GM19240 (cell line): ENCODE results near the gene NR5A1.

Source experiments
- DNase-seq: peaks from one replicate; pipeline ENCODE4 v3.0.0; 2011; ENCODE audit warnings: low spot score; ENCODE audit not compliant: insufficient read length

Gene NR5A1

DNA sequence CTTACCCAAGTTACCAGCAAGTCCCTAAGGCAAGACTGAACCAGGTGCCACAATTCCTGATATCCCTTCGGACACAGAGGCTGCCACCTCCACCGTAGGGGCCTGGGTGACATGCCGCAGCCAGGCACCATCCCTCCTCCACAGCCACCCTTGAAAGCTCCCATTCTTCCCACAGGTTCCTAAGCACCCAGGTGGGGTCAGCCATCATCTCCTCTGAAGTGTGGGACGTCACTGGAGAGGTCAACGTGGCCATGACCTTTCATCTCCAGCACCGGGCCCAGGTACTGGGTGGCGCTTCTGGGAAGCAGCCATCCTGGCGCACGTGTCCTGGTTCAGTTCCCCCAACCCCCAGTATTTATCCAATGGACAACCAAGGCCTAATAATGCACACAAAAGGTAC lies 48.8 kb downstream of the NR5A1 start:
- no peak for DNase-seq

DNA sequence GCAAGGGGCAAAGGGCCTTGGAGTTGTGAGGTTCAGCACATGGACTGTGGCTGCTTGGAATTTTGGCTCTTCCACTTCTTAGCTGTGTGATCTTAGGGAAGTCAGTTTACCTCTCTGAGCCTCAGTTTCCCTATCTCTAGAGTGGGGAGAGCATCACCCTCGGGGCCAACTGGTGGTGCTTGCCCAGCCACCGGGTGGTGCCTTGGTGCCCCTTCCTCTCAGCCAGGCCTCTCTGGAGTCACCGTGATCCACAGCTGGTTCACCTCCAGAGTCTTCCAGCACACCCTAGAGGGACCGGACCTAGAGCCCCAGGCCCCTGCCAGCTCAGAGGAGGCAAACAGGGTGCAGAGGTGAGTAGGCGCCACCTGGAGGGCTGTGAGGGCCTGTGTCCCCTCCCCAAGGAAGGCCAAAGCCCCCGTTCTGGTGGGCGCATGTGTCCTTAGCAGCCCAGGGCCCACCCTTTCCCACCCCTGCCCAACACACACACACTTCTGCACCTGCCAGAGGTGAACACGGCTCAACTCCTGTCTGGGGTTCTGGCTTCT lies 49.2 kb downstream of the NR5A1 start:
- DNase-seq = no peak

DNA sequence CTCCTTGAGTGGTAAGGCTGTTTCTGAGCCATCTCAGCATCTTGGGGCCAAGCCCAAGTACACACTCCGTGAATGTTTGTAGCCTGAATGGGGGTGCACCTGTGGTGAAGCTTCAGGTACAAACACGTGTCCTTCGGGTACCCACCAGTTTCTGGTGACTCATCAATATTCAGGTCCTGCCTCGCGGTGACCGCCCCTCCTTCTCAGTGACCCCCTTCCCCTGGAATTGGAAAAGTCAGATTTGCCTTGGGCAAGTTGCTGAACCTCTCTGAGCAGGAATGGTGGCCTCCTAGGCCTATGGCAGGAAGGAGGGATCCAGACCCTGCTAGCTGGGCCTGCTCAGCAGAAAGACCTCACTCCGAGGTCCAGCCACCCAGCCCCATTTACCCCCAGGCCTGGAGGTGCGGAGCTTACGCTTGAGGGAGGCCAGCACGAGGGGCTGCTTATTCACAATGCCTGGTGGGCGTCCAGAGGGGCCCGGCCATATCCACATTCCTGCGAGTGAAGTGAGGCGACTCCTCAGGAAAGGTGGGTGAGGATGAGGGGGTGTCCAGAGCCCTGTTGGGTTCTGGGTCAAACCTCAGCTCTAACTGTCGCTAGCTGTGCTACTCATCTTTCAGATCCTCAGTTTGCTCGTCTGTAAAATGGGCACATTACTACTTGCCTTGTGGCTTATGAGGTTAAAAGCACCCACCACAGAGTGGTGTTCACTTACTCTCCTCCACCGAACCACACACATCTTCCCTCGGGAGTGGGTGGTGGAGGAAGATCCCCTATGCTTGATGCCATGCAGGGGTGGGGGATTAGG lies 49.9 kb downstream of the NR5A1 start:
- DNase-seq = no peak

DNA sequence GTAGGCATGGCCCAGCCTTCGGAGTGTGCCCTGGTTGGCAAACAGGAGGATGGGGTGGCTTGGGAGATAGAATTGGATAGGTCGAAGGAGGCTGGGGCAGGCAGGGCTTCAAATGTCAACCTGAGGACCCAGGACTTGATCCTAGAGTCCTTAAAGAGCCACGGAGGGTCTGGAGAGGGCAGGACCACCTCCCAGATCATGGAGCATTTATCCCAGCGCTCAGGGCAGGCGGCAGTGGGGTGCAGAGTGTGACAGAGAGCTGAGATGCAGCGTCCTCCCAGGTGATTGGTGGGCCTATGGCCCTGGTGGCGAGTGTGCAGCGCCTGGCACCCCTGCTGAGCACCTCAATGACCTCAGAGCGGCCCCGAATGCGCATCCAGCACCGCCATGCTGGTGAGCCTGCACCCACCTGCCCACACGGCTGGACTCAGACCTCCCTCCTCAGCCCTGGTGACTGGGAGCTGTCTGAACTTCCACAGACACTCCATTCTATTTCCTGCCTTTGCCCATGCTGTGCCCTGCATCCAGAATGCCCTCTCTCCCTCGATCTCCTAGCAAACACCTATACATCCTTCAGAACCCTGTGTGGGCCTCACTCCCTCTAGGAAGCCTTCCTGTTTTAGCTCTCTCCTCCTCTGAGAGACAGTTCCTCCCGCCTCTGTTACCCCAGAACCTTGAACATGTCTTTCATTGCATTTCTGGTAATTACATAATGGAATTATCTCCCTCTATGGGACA lies 50.7 kb downstream of the NR5A1 start:
- no peak for DNase-seq

DNA sequence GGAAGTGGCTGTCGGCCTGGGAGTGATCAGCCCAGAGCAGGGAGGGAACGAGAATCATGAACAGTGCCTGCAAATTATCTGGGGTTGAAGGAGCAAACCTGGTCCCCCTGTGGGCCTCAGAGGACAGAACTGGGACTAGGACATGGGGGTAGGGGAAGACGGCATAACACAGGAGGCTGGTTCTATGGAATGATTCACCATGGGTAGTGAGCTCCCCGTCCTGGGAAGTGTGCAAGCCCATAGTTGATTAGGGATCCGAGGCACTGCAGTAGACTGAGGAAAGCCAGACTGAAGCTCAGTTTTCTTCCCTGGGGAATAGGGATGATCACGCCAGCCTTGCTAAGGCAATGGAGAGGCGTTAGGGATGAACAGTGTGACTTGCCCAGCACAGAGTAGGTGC lies 51.4 kb downstream of the NR5A1 start:
- DNase-seq = no peak

DNA sequence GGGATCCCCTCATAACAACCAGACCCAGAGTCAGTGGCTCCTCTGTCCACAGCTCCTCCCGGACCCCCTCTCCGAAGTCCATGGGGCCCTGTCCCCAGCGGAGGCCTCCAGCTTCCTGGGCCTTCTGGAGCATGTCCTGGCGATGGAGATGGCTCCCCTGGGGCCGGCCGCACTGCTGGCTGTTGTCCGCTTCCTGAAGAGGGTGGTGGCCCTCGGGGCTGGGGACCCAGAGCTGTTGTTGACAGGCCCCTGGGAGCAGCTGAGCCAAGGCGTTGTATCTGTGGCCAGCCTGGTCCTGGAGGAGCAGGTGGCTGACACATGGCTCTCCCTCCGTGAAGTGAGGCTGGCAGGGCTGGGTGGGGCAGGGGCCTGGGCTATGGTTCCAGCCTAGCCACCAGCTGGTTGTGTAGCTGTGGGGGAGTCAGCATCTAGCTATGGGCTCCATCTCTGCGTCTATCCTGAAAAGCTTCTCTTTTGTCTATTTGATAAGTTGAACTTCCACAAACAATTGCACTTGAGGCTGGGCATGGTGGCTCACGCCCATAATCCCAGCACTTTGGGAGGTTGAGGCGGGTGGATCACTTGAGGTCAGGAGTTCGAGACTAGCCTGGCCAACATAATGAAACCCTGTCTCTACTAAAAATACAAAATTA lies 52.3 kb downstream of the NR5A1 start:
- no peak for DNase-seq

DNA sequence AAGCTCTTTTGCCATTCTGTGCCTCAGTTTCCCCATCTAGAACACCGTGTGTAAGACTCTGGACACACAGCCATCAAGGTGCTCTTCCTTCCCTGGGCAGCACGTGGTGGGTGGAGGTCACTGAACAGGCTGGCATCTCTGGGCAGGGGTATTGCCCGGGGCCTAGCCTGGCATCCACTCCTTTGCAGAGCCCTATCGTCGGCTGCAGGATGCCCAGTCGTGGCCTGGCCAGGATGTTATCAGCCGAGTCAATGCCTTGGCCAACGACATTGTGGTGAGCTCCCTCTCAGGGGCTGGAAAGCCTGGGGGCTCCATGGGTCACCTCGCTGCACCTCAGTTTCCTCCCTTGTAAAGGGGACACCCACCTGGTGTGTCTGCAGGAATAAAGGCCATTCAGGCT lies 52.9 kb downstream of the NR5A1 start:
- no peak for DNase-seq

DNA sequence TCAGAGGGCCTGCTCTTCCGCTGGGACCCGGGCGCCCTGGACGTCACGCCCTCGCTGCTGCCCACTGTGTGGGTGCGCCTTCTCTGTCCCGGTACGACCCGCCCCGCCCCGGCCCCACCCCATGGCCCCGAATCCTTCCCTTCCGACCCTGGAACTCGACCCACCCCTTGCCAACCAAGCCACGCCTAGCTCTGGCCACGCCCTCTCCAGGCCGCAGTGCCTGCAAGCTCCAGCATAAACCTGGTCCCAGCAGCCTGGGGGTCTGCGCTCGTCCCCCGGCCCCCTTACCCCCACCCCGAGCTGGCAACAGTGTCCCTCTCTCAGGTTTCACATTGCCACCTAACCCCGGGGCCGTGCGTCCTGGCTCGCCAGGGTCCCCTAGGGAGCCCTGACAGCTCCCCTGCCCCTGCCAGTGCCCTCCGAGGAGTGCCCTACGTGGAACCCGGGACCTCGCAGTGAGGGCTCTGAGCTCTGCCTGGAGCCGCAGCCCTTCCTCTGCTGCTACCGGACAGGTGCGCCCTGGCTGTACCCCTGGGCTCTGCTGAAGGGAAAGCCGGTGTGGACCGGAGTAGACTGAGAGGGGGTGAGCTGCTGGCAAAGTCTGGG lies 53.5 kb downstream of the NR5A1 start:
- DNase-seq = no peak

DNA sequence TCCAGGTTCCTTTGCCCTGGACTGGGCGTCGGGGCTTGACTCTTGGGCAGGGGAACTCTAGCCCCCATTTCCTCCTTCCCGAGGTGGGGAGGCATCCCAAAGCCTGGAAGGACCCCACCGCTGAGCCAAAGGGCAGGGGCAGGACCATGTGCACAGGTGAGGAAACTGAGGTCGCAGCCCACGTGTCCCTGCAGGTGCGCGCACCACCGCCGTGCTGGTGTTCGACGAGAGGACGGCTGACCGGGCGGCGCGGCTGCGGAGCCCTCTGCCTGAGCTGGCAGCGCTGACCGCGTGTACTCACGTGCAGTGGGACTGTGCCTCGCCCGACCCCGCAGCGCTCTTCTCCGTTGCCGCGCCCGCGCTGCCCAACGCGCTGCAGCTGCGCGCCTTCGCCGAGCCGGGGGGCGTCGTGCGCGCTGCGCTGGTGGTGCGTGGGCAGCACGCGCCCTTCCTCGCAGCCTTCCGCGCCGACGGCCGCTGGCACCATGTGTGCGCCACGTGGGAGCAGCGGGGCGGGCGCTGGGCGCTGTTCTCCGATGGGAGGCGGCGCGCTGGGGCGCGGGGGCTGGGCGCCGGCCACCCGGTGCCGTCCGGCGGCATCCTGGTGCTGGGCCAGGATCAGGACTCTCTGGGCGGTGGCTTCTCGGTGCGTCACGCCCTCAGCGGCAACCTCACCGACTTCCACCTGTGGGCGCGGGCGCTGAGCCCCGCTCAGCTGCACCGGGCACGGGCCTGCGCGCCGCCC lies 54.2 kb downstream of the NR5A1 start:
- DNase-seq = no peak

DNA sequence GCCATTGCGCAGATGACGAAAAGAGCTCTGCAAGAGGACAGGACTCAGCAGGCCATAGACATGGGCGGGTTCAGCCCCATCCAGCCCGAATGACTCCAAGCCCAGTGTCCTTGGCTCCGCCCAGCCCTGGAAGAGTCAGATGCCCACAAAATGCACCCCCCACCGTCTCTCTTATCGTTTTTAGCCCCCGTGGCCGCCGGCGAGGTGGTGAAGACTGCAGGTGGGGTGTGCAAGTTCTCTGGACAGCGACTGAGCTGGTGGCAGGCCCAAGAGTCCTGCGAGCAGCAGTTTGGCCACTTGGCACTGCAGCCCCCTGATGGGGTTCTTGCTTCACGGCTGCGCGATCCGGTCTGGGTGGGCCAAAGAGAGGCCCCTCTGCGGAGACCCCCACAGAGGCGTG lies 54.9 kb downstream of the NR5A1 start:
- DNase-seq = no peak

DNA sequence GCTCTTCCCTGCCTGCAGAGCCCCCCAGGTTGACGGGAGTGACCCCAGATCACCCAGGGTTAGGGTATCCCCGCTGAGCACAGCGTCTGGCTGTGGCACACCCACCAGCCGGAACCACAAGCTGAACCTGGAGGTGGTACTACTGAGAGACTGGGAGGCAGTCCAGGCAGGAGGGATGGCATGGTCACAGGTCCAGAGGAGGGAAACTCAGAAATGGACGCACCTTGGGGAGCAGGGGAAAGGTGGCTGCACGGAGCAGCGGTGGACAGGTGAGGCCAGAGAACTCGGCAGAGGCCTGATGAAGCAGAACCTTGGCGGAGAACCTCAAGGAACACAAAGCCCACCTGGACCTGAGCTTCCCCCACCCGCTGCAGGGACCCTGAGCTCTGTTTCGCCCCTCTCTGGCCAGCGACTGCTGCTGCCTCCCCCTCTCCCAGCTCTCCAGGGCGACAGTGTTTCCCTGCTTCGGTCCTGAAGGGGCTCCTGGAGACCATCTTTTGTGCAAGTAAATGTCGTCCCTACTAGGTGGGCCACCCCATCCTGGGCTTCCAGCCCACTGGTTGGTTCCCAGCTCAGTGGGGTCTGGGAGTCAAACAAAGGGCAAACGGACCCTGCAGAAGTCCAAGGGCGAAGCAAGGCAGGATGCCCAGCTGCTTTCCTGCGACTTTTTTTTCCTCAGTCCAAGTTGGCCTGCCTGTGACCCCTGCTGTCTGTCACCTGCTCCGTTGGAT lies 56.1 kb downstream of the NR5A1 start:
- no peak for DNase-seq

DNA sequence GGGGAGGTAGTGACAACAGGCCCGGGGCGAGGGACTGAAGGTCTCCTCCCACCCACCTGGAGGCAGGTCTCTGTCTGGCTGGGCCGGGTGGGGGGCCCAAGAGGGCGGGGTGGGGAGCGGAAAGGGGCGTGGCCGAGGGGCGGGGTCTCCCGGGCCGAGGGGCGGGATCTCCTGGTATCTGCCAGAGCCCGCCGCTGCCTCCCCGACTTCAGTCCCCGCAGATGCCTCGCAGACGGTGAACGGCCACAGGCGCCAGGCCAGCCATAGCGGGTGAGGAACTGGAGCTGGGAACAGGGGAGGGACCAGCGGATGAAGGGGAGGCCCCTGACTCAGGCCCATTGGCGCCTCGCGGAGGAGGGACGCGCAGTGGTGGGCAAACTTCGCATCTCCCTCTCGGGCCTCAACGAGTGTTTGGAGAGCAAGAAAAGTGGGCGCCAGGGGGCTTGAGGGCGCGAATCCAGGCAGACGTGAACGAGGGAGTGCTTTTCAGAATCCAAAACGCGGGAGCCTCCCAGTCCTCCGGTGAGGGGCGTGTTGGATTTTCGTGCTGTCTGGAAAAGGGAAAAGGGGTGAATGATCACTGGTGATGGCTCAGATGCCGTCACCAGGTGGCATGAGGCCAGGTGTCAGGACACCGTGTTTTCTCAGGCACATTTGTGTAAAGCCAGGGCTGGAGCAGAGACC lies 56.8 kb downstream of the NR5A1 start, which contains the start of gene ADGRD2:
Gene ADGRD2 (plus strand): TSS at position 211 of the 684 bp plus-strand sequence. CDS start 1,216 bp downstream, outside the sequence.
- DNase-seq = no peak

DNA sequence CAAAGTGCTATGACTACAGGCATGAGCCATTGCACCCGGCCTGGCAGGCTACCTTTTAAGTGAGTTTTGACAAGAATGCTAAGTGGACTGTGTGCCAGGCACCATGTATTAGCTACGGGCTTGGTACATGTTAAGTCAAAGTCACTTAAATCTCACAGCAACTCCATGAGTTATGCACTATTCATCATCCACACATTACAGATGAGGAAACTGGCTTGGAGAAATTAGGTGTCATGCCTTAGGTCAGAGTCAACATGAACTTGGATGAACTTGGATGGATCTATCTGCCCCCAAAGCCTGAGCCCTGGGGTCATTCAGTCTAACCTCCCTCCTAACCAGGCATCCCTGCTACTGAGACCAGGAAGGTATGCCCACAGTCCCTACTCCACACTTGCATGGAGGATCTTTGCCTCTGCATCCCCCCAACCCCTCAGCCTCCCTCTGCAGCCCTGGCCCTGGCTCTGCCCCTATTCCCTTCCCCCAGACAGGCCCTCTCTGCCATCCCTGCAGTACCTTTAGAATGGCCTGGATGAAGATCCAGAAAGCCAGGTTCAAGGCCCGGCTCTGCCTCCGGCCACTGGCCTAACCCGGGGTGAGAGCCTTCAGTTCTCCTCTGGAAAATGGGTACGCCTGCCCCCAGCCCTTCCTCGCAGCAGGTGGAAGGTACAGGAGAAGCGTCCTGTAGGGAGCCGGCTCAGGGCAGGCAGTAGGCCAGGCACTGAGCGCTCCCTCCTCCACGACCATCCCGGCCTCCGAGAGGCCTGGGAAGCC lies 57.6 kb downstream of the NR5A1 start:
- DNase-seq = no peak

DNA sequence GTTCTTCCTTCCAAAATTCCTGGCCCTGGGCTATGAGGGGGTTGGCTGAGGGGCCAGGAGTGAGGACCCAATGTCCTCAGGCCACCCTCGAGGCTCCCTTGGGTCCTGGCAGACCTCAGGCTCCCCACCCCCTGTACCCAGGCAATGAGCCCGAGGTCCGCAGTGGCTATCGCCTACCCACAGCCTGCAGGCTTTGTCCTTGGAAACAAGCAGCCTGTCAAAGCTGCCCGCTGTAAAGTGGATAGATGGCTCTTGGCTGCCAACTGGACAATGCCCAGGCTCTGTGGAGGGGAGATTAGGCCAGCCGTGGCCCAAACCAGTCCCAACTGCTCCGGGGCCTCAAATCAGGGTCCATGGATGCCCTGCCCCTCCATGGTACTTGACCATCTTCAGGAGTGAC lies 59.2 kb downstream of the NR5A1 start:
- DNase-seq = no peak

DNA sequence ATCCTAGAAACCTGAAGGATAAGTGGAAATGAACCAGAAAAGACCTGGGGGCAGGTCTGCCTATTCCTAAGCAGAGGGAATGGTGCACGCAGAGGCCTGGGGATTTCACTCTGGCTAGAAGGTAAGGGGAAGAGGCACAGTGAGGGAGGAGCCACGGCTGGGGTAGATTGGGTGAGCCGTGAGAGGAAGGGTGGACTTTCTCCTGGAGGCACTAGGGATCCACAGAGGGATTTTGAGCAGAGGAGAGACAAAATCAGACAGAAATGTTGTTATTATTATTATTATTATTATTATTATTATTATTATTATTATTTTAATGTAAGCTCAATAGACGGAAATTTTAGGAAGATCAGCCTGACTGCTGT lies 59.9 kb downstream of the NR5A1 start:
- no peak for DNase-seq

DNA sequence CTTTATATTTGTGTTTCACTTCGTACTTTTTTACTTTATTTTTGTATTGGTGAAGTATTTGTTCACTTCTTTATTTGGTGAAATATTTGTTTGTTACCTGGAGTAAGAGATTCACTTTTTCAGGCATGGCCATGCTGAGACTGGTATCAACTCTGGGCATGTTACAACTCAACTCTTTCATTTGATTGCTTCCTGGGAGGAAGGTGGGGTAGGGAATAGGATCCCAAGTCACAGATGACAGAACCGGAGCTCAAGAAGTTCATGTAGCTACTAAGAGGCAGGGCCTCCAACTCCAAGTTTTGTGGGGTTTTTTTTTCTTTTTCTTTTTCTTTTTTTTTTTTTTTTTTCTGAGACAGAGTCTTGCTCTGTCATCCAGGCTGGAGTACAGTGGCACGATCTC lies 63.0 kb downstream of the NR5A1 start:
- DNase-seq = no peak

DNA sequence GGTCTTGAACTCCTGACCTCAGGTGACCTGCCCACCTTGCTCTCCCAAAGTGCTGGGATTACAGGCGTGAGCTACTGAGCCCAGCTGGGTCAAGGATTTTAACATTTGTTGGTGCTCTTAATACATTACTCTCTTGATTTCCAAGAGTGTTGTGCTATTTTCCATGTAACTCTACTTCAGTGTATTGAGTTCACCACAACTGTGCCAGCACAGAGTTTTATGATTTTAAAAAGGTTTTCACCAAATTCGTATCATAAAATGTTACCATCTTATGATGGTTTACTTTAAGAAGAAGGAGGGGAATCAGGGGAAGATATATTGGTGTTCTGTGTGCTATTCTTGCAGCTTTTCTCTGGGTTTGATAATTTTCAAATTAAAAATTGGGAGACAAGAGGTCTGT lies 63.6 kb downstream of the NR5A1 start:
- no peak for DNase-seq

DNA sequence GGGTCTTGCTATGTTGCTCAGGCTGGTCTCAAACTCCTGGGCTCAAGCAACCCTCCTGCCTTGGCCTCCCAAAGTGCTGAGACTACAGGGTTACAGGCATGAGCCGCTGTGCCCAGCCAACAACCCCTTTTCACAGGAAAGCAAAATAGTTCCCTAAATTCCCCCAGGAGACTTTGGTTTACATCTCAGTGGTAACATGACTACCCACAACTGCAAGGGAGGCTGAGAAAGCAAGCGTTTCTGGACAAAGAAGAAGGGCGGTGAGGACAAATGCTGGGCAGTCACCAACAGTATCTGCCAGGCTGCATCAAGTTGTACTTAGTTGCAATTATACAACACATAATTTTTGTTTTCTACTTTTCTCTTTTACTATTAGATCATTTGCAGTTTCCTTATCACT lies 64.4 kb downstream of the NR5A1 start:
- no peak for DNase-seq

DNA sequence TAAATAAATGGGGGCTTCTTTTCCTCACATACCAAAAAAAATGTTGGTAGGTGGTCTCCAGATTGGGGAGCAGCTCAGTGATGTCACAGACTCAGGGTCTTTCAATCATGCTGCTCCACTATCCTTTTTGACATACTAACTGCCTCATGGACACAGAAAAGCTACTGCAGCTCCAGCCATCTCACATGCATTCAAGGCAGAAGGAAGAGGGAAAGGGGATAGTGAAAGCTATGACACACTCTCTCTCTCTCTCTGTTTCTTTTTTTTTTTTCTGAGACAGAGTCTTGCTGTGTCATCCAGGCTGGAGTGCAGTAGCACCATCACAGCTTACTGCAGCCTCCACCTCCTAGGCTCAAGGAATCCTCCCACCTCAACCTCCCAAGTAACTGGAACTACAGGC lies 64.8 kb downstream of the NR5A1 start:
- no peak for DNase-seq
